GM20000 (cell line): ENCODE results near the gene GDPD5.
A peak's percentile ranks its signal among the peaks of the same experiment; 100 is the strongest.

ENCODE experiments used
- DNase-seq: peaks from one replicate; pipeline ENCODE4 v3.0.0; 2012; ENCODE audit warnings: low spot score
- TF ChIP-seq, protein P1 (sequence below): IDR thresholded peaks from 2 replicates; pipeline ENCODE4 v1.5.1; 2012; ENCODE audit warnings: mild to moderate bottlenecking, control low read depth; ENCODE audit errors: extremely low read depth, missing control alignments

The GDPD5 gene

GRCh38 chr11:75445315-75445953, 80.3 kb downstream of the GDPD5 start:
- TF ChIP-seq, protein P1, sequence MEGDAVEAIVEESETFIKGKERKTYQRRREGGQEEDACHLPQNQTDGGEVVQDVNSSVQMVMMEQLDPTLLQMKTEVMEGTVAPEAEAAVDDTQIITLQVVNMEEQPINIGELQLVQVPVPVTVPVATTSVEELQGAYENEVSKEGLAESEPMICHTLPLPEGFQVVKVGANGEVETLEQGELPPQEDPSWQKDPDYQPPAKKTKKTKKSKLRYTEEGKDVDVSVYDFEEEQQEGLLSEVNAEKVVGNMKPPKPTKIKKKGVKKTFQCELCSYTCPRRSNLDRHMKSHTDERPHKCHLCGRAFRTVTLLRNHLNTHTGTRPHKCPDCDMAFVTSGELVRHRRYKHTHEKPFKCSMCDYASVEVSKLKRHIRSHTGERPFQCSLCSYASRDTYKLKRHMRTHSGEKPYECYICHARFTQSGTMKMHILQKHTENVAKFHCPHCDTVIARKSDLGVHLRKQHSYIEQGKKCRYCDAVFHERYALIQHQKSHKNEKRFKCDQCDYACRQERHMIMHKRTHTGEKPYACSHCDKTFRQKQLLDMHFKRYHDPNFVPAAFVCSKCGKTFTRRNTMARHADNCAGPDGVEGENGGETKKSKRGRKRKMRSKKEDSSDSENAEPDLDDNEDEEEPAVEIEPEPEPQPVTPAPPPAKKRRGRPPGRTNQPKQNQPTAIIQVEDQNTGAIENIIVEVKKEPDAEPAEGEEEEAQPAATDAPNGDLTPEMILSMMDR, result peak; percentile 91

DNA sequence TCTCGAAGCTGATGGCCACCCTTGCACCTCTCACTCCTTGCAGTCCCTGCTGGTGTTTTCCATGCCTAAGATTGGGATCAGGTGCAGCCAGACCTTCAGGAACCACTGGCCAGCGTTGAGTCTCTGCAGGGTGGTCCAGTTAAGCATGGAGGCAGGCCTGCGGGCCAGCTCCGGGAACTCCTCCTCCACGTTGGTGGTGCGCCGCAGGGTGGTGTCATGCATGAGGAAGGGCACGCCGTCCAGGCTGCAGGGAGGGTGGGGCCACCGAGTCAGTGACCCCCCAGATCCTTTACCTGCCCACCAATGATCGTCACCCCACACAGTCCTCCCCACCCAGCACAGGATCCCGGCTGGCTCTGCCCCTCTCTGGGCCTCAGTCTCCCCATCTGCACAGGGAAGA, 82.7 kb downstream of the GDPD5 start:
- DNase-seq, result no peak
- TF ChIP-seq, protein P1, result no peak

More at GRCh38 chr11:75445315-75445953, 80.3 kb downstream of the GDPD5 start:
- DNase-seq, result peak; percentile 84

GRCh38 chr11:75442161-75442885, 83.4 kb downstream of the GDPD5 start:
- no peak for DNase-seq
- TF ChIP-seq, protein P1, result no peak

GRCh38 chr11:75441804-75442132, 84.0 kb downstream of the GDPD5 start:
- TF ChIP-seq, protein P1, result no peak
- no peak for DNase-seq

GRCh38 chr11:75440960-75441803, 84.6 kb downstream of the GDPD5 start:
- TF ChIP-seq, protein P1, result no peak
- DNase-seq, result no peak

- TF ChIP-seq, protein P1, result no peak
- DNase-seq, result no peak
Observed at GRCh38 chr11:75439495-75440120, 86.1 kb downstream of the GDPD5 start.

GRCh38 chr11:75439026-75439425, 86.7 kb downstream of the GDPD5 start:
- TF ChIP-seq, protein P1, result no peak
- DNase-seq, result no peak
